CD14-positive monocyte (primary cell): ENCODE data around the gene FOCAD. TPM values are rescaled to one million over a fixed set of nuclear protein-coding genes. Genes with fewer than 3 reads are reported as not detected.
A peak's percentile ranks its signal among the peaks of the same experiment; 100 is the strongest.

Source experiments
- DNase-seq, 3 donors: peaks; one replicate each; pipeline ENCODE4 v3.0.0-alpha.2; 2011 to 2022
- H2AFZ ChIP-seq: 2 replicates; pipeline ENCODE4 v1.6.0; 2012; ENCODE audit warnings: mild to moderate bottlenecking, low read depth, low read length, inconsistent platforms; ENCODE audit not compliant: insufficient read depth, poor library complexity, severe bottlenecking
- H3K27ac ChIP-seq, 2 donors: 1 replicate in 1 of 2; 2 replicates in 1 of 2; pipeline ENCODE4 v1.5.1; 2012 to 2013; ENCODE audit warnings: low read length in 2 of 2, control low read depth in 1 of 2, inconsistent platforms in 1 of 2, low read depth in 1 of 2, mild to moderate bottlenecking in 1 of 2
- H3K27me3 ChIP-seq, 2 donors: one replicate each; pipeline versions ENCODE4 v1.6.0 to v1.6.1; 2011 to 2013; ENCODE audit warnings: low read length in 2 of 2; ENCODE audit not compliant: control insufficient read depth in 2 of 2, insufficient read depth in 2 of 2
- H3K36me3 ChIP-seq, 2 donors: replicated peaks in 1 of 2; 1 replicate in 1 of 2; 2 replicates in 1 of 2; pipeline versions ENCODE4 v1.5.1 to v1.6.1; 2012 to 2013; ENCODE audit warnings: low read length in 2 of 2, control low read depth in 1 of 2, inconsistent platforms in 1 of 2, mild to moderate bottlenecking in 1 of 2; ENCODE audit not compliant: insufficient read depth in 2 of 2, control insufficient read depth in 1 of 2
- H3K4me1 ChIP-seq, 2 donors: 1 replicate in 1 of 2; 2 replicates in 1 of 2; pipeline versions ENCODE4 v1.5.1 to v1.6.1; 2012 to 2013; ENCODE audit warnings: low read length in 2 of 2, control low read depth in 1 of 2, inconsistent platforms in 1 of 2, mild to moderate bottlenecking in 1 of 2, moderate library complexity in 1 of 2; ENCODE audit not compliant: insufficient read depth in 2 of 2, control insufficient read depth in 1 of 2
- H3K4me2 ChIP-seq: replicated peaks from 2 replicates; pipeline ENCODE3; 2012; ENCODE audit warnings: low read length, moderate library complexity, mild to moderate bottlenecking; ENCODE audit not compliant: poor library complexity, severe bottlenecking; ENCODE audit errors: extremely low read depth
- H3K4me3 ChIP-seq, 3 experiments: fragments of 200-600 bp in 1 of 3; sonication (generic) in 1 of 3; replicated peaks in 1 of 3; 1 replicate in 2 of 3; 2 replicates in 1 of 3; pipeline ENCODE4 v1.5.1; 2011 to 2013; ENCODE audit warnings: low read length in 3 of 3, mild to moderate bottlenecking in 3 of 3, control low read depth in 2 of 3, low read depth in 2 of 3, inconsistent platforms in 1 of 3, moderate library complexity in 1 of 3
- H3K79me2 ChIP-seq: 2 replicates; pipeline ENCODE4 v1.6.0; 2012; ENCODE audit warnings: mild to moderate bottlenecking, control low read depth, inconsistent platforms, low read length, moderate library complexity; ENCODE audit not compliant: insufficient read depth
- H3K9ac ChIP-seq: 2 replicates; pipeline ENCODE4 v1.6.0; 2017; ENCODE audit warnings: low read length, mild to moderate bottlenecking; ENCODE audit not compliant: insufficient read depth, poor library complexity, severe bottlenecking
- H3K9me3 ChIP-seq, 2 donors: replicated peaks in 1 of 2; 1 replicate in 1 of 2; 2 replicates in 1 of 2; pipeline versions ENCODE4 v1.5.1 to v1.6.1; 2012 to 2013; ENCODE audit warnings: low read length in 2 of 2, control low read depth in 1 of 2; ENCODE audit not compliant: control insufficient read depth in 1 of 2, insufficient read depth in 1 of 2
- H4K20me1 ChIP-seq: 2 replicates; pipeline ENCODE4 v1.6.0; 2012; ENCODE audit warnings: mild to moderate bottlenecking, low read length, control low read depth, moderate library complexity; ENCODE audit not compliant: insufficient read depth
- H3K27ac Mint-ChIP-seq, 7 donors: one replicate each; pipeline ENCODE4 v1.8.0; 2020; ENCODE audit warnings: mild to moderate bottlenecking in 7 of 7, mixed read lengths in 7 of 7, moderate library complexity in 6 of 7, inconsistent platforms in 2 of 7
- H3K27me3 Mint-ChIP-seq, 3 donors: one replicate each; pipeline ENCODE4 v1.8.0; 2021 to 2022; ENCODE audit warnings: low read depth in 3 of 3, mild to moderate bottlenecking in 3 of 3, mixed read lengths in 3 of 3, moderate library complexity in 3 of 3, inconsistent platforms in 1 of 3
- H3K36me3 Mint-ChIP-seq, 2 donors: one replicate each; pipeline ENCODE4 v1.8.0; 2020; ENCODE audit warnings: mixed read lengths in 2 of 2, inconsistent platforms in 1 of 2, mild to moderate bottlenecking in 1 of 2
- H3K4me1 Mint-ChIP-seq: one replicate; pipeline ENCODE4 v1.8.0; 2020; ENCODE audit warnings: mild to moderate bottlenecking, mixed read lengths
- H3K4me3 Mint-ChIP-seq, 2 donors: one replicate each; pipeline ENCODE4 v1.8.0; 2020; ENCODE audit warnings: mild to moderate bottlenecking in 2 of 2, mixed read lengths in 2 of 2, moderate library complexity in 1 of 2
- H3K9me3 Mint-ChIP-seq, 7 donors: one replicate each; pipeline ENCODE4 v1.8.0; 2020 to 2022; ENCODE audit warnings: mixed read lengths in 7 of 7, mild to moderate bottlenecking in 6 of 7, moderate library complexity in 6 of 7, inconsistent platforms in 2 of 7
- WGBS: methylation state at CpG from one replicate; pipeline ENCODE4 v1.1.5; 2013; ENCODE audit warnings: missing lambda C conversion rate; ENCODE audit not compliant: insufficient coverage; 5-methylcytosine and 5-hydroxymethylcytosine counted together
- intact Hi-C, 2 donors: fragments of 100-400 bp; cut with micrococcal nuclease; formaldehyde crosslinking; loops; one replicate each; pipeline versions ENCODE4 v1.15.0 to v1.15.1; 2023
- polyA plus RNA-seq, 3 donors: library from polyadenylated mRNA; depleted of rRNA in 1 of 3; unstranded in 2 of 3; stranded (reverse) in 1 of 3; fragments of 300-500 nt in 2 of 3; fragments of >200 nt in 1 of 3; fragmentation: Illumina TruSeq in 2 of 3; gene quantifications; 1 replicate in 2 of 3; 2 replicates in 1 of 3; pipeline ENCODE4 v1.2.3, GENCODE V29; 2012 to 2021
- TF ChIP-seq, protein P1 (sequence below): fragments of 200-600 bp; IDR thresholded peaks from one replicate; pipeline ENCODE4 v1.8.0; 2022; ENCODE audit warnings: antibody characterized with exemption, mild to moderate bottlenecking

The FOCAD gene
- polyA plus RNA-seq, 3 donors, result 4.9 to 6.3 (median 5.1) TPM

DNA sequence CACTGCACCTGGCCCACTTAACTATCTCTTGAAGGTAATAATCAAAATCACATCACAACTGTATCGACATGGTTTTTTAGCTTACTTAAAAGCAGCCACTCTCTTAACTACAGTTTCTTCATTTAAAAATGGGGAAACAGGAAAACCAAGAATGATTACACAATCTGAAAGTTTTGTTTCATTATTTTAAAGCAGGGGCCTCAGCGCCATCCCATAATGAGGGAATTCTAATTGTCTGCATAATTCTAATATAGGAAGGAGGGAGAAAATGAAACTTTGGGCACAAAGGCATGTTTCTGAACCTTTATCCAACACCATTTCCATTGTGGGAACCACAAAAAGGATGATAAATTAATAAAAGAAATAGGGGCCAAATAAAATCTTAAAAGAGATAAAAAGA lies 339.8 kb downstream of the FOCAD start:
- Histone ChIP-seq H3K9ac (no peak overlapping the region), H3K27me3 (no peaks in the 10 kb centered on the region), H3K4me3 (peak overlapping the region in 2 of 3 experiments; percentile 34 to 64), H3K36me3 (peaks cover 25 to 30% of the 10 kb centered on the region in 2 donors), H3K79me2 (peaks cover 72% of the 10 kb centered on the region), H4K20me1 (no peaks in the 10 kb centered on the region), H2AFZ (peak overlapping the region; percentile 6), H3K4me1 (peaks cover 42 to 63% of the 10 kb centered on the region in 2 donors), H3K27ac (peak overlapping the region; percentile 69 to 72), H3K9me3 (no peaks in the 10 kb centered on the region), H3K4me2 (peak overlapping the region; percentile 77)
- peaks cover 50% of the 10 kb centered on the region for H3K4me1 Mint-ChIP-seq
- H3K36me3 Mint-ChIP-seq, result peaks cover 26 to 35% of the 10 kb centered on the region in 2 donors
- peak overlapping the region; percentile 84 to 97 (median 93) for H3K27ac Mint-ChIP-seq
- peak overlapping the region; percentile 60 to 80 for H3K4me3 Mint-ChIP-seq
- TF ChIP-seq, protein P1, sequence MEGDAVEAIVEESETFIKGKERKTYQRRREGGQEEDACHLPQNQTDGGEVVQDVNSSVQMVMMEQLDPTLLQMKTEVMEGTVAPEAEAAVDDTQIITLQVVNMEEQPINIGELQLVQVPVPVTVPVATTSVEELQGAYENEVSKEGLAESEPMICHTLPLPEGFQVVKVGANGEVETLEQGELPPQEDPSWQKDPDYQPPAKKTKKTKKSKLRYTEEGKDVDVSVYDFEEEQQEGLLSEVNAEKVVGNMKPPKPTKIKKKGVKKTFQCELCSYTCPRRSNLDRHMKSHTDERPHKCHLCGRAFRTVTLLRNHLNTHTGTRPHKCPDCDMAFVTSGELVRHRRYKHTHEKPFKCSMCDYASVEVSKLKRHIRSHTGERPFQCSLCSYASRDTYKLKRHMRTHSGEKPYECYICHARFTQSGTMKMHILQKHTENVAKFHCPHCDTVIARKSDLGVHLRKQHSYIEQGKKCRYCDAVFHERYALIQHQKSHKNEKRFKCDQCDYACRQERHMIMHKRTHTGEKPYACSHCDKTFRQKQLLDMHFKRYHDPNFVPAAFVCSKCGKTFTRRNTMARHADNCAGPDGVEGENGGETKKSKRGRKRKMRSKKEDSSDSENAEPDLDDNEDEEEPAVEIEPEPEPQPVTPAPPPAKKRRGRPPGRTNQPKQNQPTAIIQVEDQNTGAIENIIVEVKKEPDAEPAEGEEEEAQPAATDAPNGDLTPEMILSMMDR, result no peak
- peak; percentile 30 to 73 (median 58) for DNase-seq
- intact Hi-C loops, result no loop called here
- peaks cover 0 to 5% (median 2%) of the 10 kb centered on the region in 7 donors for H3K9me3 Mint-ChIP-seq
- H3K27me3 Mint-ChIP-seq, result no peaks in the 10 kb centered on the region
- WGBS, result no CpG with 5 or more reads among the region's 2 CpGs

DNA sequence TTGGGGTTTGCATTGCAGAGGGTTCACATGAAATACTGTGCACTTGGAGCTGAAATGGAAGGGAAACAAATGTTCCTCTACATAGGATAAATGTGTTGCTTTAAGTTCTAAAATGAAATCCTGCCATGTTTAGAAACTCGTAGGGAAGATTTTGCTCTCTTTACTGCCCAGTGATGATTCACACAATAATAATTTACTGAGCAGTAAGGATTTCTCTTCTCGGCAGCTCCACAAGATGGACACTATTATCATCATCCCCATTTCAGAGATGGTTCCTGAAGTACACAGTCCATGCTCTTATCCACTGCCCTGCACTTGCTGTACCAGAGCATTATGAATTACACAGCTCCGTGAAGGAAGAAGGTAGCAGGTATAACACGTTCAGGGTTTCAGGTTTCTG lies 343.2 kb downstream of the FOCAD start:
- Histone ChIP-seq H4K20me1 (no peaks in the 10 kb centered on the region), H3K4me3 (no peak overlapping the region), H3K9me3 (no peaks in the 10 kb centered on the region), H3K27ac (no peak overlapping the region), H3K79me2 (peaks cover 77% of the 10 kb centered on the region), H3K36me3 (peaks cover 22 to 25% of the 10 kb centered on the region in 2 donors), H3K9ac (no peak overlapping the region), H3K27me3 (no peaks in the 10 kb centered on the region), H2AFZ (no peak overlapping the region), H3K4me2 (no peak overlapping the region), H3K4me1 (peaks cover 60 to 89% of the 10 kb centered on the region in 2 donors)
- intact Hi-C loops, result loop anchor here (5.0 kb wide), 2 partner anchors 35 to 45 kb away; no protein-coding TSS in a partner anchor
- H3K36me3 Mint-ChIP-seq, result peaks cover 20 to 24% of the 10 kb centered on the region in 2 donors
- WGBS, result 100% methylated on average over 2 of the region's 4 CpGs
- TF ChIP-seq, protein P1, result no peak
- peak overlapping the region in 2 of 7 donors; percentile 63 to 82 for H3K27ac Mint-ChIP-seq
- H3K9me3 Mint-ChIP-seq, result peaks cover 0 to 5% (median under 1%) of the 10 kb centered on the region in 7 donors
- DNase-seq, result no peak
- H3K4me1 Mint-ChIP-seq, result peaks cover 38% of the 10 kb centered on the region
- no peak overlapping the region for H3K4me3 Mint-ChIP-seq
- no peaks in the 10 kb centered on the region for H3K27me3 Mint-ChIP-seq
